HCT116 (cell line): ENCODE measurements around the gene WDR33.

Experiments used
- POLR2A ChIP-seq: IDR thresholded peaks from 2 replicates; pipeline ENCODE4 v1.7.0; 2011; ENCODE audit warnings: borderline replicate concordance; ENCODE audit not compliant: insufficient read depth, insufficient read length; ENCODE audit errors: extremely low read depth
- RAD21 ChIP-seq: IDR thresholded peaks from 2 replicates; pipeline ENCODE4 v1.6.1; 2012; ENCODE audit warnings: low read depth, mild to moderate bottlenecking

- TF ChIP-seq POLR2A: no peak
- TF ChIP-seq RAD21: no peak
These were observed 116.0 kb downstream of the WDR33 start for GRCh38 chr2:127694986-127695385.
